ENCODE measurements around the gene B4GALT5. TPM values are rescaled to one million over a fixed set of nuclear protein-coding genes. Genes with fewer than 3 reads are reported as not detected.

B4GALT5 gene
- total RNA-seq, 1 donor from 2014 or later, result 47.9 TPM

DNA sequence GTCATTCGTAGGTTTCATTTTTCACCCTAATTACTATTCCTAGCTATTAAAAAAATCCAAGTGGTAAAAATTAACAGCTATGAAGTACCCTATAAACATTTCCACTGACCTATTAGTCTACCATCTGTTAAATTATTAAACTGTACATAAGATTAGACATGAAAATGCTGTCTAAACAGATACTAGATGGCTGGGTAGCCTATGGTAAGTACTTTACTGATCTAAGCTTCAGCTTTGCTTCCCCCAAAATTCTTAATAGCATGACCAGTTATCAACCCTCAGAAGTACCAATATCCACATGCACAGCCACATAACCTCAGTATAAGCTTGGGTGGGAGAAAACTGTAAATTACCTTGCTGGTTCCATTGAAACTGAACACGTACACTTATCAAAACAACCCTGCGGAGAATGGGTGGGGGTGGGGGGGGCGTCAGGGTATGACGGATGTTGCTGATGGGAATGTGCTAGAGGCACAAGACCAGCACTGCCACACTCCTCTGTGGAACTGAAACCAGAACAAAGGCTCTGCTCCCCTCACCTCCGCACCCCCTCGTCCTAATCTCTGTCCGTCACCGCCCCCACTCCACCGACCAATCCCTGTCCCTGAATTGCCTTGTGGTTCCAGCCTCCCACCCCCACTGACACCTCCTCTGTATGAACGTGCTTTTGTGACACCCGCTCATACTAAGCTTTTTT is 45.3 kb downstream of the B4GALT5 start:
- TF ChIP-seq, protein P1, sequence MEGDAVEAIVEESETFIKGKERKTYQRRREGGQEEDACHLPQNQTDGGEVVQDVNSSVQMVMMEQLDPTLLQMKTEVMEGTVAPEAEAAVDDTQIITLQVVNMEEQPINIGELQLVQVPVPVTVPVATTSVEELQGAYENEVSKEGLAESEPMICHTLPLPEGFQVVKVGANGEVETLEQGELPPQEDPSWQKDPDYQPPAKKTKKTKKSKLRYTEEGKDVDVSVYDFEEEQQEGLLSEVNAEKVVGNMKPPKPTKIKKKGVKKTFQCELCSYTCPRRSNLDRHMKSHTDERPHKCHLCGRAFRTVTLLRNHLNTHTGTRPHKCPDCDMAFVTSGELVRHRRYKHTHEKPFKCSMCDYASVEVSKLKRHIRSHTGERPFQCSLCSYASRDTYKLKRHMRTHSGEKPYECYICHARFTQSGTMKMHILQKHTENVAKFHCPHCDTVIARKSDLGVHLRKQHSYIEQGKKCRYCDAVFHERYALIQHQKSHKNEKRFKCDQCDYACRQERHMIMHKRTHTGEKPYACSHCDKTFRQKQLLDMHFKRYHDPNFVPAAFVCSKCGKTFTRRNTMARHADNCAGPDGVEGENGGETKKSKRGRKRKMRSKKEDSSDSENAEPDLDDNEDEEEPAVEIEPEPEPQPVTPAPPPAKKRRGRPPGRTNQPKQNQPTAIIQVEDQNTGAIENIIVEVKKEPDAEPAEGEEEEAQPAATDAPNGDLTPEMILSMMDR (conservative IDR thresholded peaks at IDR 0.05), result no peak
- Mint-ChIP-seq H3K27me3 (no peaks in the 10 kb centered on the region), H3K4me3 (peak overlapping the region; percentile 17), H3K36me3 (no peaks in the 10 kb centered on the region), H3K9me3 (no peaks in the 10 kb centered on the region), H3K4me1 (ENCODE audit: unreplicated experiment) (peaks cover 49% of the 10 kb centered on the region), H3K27ac (peak overlapping the region; percentile 62)
- no peak for DNase-seq (ENCODE audit: extremely low spot score, unreplicated experiment)

GRCh38 chr20:49666911-49667310 is 46.8 kb downstream of the B4GALT5 start:
- Mint-ChIP-seq H3K4me3 (no peak overlapping the region), H3K27ac (no peak overlapping the region), H3K4me1 (ENCODE audit: unreplicated experiment) (peaks cover 52% of the 10 kb centered on the region), H3K9me3 (no peaks in the 10 kb centered on the region), H3K36me3 (no peaks in the 10 kb centered on the region), H3K27me3 (no peaks in the 10 kb centered on the region)
- no peak for DNase-seq (ENCODE audit: extremely low spot score, unreplicated experiment)
- TF ChIP-seq, protein P1 (conservative IDR thresholded peaks at IDR 0.05), result no peak

DNA sequence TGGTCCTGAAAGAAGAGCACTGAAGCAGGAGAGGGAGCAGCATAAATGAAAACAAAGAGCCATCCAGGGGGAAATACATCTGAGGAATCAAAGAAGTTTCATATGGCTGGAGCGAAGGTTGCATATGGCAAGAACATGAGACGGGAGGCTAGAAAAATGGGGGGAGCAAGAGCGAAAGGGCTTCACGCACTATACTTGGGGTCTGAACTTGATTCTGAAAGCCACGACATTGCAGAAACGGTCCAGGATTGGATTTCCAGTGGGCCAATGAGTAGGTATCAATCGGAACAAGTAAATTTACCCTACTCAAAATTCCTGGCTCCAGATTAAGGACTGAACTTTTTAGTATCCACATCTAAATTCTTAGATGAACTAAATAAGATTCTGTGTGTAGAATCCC is 47.9 kb downstream of the B4GALT5 start:
- Mint-ChIP-seq H3K4me1 (ENCODE audit: unreplicated experiment) (peaks cover 49% of the 10 kb centered on the region), H3K27ac (no peak overlapping the region)

GRCh38 chr20:49664612-49665313 is 48.9 kb downstream of the B4GALT5 start:
- Mint-ChIP-seq H3K36me3 (no peaks in the 10 kb centered on the region), H3K4me3 (no peak overlapping the region), H3K27ac (no peak overlapping the region), H3K27me3 (no peaks in the 10 kb centered on the region), H3K9me3 (no peaks in the 10 kb centered on the region), H3K4me1 (ENCODE audit: unreplicated experiment) (peaks cover 44% of the 10 kb centered on the region)
- TF ChIP-seq, protein P1 (conservative IDR thresholded peaks at IDR 0.05), result no peak
- DNase-seq (ENCODE audit: extremely low spot score, unreplicated experiment), result no peak

More for the DNA sequence above, 47.9 kb downstream of the B4GALT5 start:
- no peaks in the 10 kb centered on the region for H3K27me3 Mint-ChIP-seq
- no peaks in the 10 kb centered on the region for H3K36me3 Mint-ChIP-seq
- TF ChIP-seq, protein P1 (conservative IDR thresholded peaks at IDR 0.05), result no peak
- H3K9me3 Mint-ChIP-seq, result no peaks in the 10 kb centered on the region
- no peak overlapping the region for H3K4me3 Mint-ChIP-seq
- DNase-seq (ENCODE audit: extremely low spot score, unreplicated experiment), result no peak

DNA sequence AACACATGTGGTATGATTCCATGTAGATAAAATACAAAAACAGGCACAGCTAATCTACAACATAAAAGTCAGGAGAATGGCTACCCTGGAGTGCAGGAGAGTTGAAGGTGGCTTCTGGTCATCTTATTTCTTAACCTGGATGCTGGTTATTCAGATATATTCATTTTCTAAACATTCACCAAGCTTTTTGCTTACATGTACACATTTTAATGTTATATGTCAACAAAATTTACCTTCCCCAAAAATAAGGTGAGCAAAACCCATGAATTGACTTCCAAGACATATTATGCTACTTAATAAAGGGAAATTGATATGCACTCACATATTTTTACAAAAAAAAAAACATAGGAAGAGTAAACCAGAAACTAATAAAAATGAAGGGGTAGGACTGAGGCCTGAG is 50.6 kb downstream of the B4GALT5 start:
- Mint-ChIP-seq H3K9me3 (no peaks in the 10 kb centered on the region), H3K27me3 (no peaks in the 10 kb centered on the region), H3K4me3 (no peak overlapping the region), H3K36me3 (no peaks in the 10 kb centered on the region), H3K27ac (no peak overlapping the region), H3K4me1 (ENCODE audit: unreplicated experiment) (peaks cover 32% of the 10 kb centered on the region)
- TF ChIP-seq, protein P1 (conservative IDR thresholded peaks at IDR 0.05), result no peak
- DNase-seq (ENCODE audit: extremely low spot score, unreplicated experiment), result no peak

Measured in type B pancreatic cell (in vitro differentiated cells).